NB4 (cell line): Measurements from ENCODE around the gene ARHGEF10L.

ENCODE experiments used
- DNase-seq: peaks from one replicate; pipeline ENCODE4 v3.0.0; 2010; ENCODE audit warnings: low read depth
- H3K4me3 ChIP-seq: one replicate; pipeline ENCODE4 v1.5.1; 2011; ENCODE audit warnings: mild to moderate bottlenecking, low read depth, low read length, moderate library complexity
- CTCF ChIP-seq: IDR thresholded peaks from one replicate; pipeline ENCODE4 v1.5.1; 2012; ENCODE audit warnings: low read depth, low read length
- MYC ChIP-seq: IDR thresholded peaks from 2 replicates; pipeline ENCODE4 v1.6.1; 2011; ENCODE audit warnings: low read depth, low read length
- POLR2A ChIP-seq: IDR thresholded peaks from 2 replicates; pipeline ENCODE4 v1.6.1; 2011; ENCODE audit warnings: mild to moderate bottlenecking; ENCODE audit not compliant: insufficient read length; ENCODE audit errors: extremely low read depth
- TF ChIP-seq, protein P1 (sequence below): IDR thresholded peaks from 2 replicates; pipeline ENCODE4 v1.6.1; 2011; ENCODE audit warnings: low read depth, low read length

ARHGEF10L gene

DNA sequence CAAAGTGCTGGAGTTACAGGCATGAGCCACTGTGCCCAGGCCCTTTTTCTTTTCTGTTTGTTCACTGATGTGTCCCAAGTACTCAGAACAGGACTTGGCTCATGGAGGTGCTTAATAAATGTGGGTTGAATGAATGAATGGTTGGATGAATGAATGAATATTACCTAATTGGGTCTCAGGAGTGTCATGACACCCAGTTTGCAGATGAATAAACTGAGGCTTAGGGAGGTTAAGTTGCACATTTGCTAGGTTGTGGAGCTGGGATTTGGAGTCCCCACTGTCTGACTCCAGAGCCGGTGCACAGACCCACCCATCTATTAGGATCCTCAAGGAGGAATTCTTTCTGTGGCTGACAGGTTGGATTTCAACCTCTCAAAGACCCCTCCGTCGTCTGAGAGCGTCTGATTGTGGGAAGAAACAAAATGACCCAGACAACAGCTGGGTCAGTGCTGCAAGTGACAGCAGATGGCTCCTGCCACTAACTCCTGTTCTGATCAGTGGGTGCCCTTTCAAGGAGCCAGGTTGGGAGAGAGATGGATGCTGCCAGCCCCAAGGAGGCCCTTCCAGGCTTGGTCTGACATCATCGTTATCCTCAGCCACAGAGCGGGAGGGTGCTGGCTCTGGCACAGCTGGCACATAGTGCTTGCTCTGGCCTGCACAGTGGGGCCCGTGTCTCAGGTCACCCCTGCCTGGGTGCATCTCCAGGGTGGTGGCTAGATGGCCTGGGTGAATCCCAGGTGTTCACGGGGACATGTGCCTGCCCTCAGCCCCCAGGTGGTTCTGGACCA, 24.2 kb downstream of the ARHGEF10L start:
- no peak overlapping the region for H3K4me3 ChIP-seq
- DNase-seq = no peak
- TF ChIP-seq, protein P1, sequence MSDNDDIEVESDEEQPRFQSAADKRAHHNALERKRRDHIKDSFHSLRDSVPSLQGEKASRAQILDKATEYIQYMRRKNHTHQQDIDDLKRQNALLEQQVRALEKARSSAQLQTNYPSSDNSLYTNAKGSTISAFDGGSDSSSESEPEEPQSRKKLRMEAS = no peak
- TF ChIP-seq MYC (no peak), POLR2A (no peak)

- H3K4me3 ChIP-seq = no peak overlapping the region
- DNase-seq = no peak
- TF ChIP-seq POLR2A (no peak), MYC (no peak)
Measured at GRCh38 chr1:17564458-17565393, 25.2 kb downstream of the ARHGEF10L start.

DNA sequence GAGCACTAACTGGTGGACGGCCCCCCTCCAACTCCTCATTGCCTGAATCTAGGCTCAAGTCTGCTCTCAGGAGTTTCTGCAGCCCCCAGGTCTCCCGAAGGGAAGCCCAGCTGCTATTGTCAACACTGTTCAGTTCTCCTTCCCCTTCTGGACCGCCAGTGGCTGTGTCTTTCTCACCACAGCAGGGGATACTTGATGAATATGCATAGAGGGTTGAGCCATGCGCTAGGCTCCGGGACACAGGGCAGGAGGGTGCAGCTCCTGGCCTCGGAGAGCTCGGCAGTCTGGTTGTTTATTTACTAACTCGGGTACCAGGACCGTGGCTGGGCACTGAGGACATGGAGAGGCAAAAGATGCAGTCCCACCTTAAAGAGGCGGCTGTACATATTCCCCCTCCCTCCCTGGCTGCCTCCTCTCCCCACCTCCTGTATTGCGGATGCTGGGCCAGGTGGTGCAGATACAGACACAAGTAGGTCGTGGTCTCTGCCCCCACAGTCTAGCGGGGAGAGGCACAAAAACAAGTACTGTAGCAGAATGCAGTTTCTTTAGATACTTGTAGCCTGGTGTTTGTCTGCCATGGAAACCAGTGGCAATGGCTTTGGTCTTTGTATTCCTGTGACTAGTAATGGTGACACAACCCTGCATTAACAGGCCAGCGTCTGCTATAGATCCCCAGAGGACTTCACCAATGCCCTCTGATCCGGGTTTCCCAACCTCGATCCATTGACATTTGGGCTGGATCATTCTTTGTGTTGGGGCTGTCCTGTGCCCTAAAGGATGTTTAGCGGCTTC, 26.2 kb downstream of the ARHGEF10L start:
- TF ChIP-seq, protein P1 = no peak
- TF ChIP-seq CTCF (no peak), MYC (no peak), POLR2A (no peak)
- H3K4me3 ChIP-seq = no peak overlapping the region
- DNase-seq = no peak

DNA sequence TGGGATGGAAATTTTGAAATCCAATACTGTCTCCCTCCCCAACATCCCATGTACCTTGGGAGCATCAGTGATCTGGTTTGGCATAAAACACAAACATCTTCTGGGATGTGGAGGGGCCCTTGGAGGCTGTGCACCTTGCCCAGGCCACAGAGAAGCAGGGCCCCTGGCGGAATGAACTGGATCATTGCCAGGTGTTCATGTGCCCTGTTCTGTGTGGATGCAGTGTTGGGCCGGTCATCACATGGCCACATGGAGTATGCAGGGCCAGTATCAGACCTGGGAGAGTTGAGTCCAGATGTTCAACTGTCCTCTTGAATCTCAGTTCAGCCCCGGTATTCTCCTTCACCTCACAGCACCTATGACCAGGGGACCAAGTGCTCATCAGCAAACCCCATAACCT, 26.9 kb downstream of the ARHGEF10L start:
- no peak overlapping the region for H3K4me3 ChIP-seq
- no peak for DNase-seq
- TF ChIP-seq POLR2A = no peak
- no peak for TF ChIP-seq CTCF
- no peak for TF ChIP-seq MYC
- TF ChIP-seq, protein P1 = no peak

GRCh38 chr1:17566892-17567291, 27.4 kb downstream of the ARHGEF10L start:
- H3K4me3 ChIP-seq = no peak overlapping the region
- no peak for DNase-seq
- no peak for TF ChIP-seq CTCF
- no peak for TF ChIP-seq MYC
- no peak for TF ChIP-seq POLR2A
- TF ChIP-seq, protein P1 = no peak

DNA sequence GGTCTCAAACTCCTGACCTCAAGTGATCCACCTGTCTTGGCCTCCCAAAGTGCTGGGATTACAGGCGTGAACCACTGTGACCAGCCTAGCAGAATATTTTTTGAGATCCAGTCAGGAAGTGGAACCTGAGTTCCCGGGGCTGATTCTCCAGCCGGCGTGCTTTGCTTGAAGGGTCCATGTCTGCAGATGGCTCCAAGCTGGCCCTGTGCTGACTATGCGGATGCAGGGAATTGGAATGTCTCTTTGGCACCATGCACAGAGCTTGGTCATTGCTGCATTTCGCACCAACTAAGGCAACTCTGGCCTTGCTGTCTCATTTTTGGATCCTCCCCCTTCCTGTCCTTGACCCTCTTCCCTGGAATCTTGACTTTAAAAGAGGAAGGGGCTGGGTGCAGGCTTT, 28.1 kb downstream of the ARHGEF10L start:
- no peak overlapping the region for H3K4me3 ChIP-seq
- TF ChIP-seq POLR2A (no peak), CTCF (no peak), MYC (no peak)
- TF ChIP-seq, protein P1 = no peak
- DNase-seq = no peak
